Measurements from ENCODE around the gene CNOT4.
"Not testable (repeated sequence)": the region's sequence is repeated elsewhere in the genome, so short reads cannot be mapped to it uniquely, and the experiment has no call there.

CNOT4 gene

DNA sequence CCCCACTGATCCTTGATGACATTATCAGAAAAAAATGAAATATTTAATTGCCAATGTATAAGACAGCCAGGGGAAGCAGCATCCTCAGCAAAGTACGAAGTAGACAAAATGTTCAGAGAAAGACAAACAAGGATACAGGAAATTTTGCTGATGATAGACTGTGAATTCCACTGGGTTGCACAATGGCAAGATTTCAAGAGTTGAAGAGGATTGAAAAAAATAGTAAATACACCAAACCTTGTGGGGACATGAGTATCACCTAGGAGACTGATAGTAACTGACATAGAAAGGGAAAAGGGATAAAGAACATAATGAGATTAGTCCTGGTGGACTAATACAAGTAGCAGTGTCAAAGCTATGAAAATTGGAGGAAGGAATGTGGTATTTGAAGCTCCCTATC is 16.5 kb downstream of the CNOT4 start:
- DNase-seq (ENCODE audit: insufficient read length, low spot score) (no peak), FAIRE-seq (no peak)
- no peak for TF ChIP-seq POLR2A (IDR thresholded peaks at IDR 0.05; ENCODE audit: low read depth, low read length)

GRCh38 chr7:135492151-135492550 is 17.8 kb downstream of the CNOT4 start:
- FAIRE-seq (no peak), DNase-seq (ENCODE audit: insufficient read length, low spot score) (no peak)
- no peak for TF ChIP-seq POLR2A (IDR thresholded peaks at IDR 0.05; ENCODE audit: low read depth, low read length)

DNA sequence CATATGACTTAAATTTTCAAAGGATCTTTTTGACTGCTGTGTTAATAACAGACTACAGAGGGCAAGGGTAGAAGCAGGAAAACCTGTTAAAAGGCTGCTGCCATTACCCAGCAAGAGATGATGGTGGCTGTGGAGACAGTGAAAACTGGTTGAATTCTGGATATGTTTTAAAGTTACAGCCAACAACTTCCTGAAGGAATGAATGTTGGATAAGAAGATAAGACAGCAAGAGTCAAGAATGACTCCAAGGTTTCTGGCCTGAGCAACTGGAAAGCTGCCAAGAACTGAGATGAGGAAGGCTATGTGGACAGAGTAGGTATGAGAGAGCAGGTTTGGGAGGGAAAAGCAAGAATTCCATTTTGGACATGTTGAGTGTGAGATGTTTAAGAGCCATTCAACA is 19.1 kb downstream of the CNOT4 start:
- FAIRE-seq, result no peak

GRCh38 chr7:135489791-135490190 is 20.1 kb downstream of the CNOT4 start:
- FAIRE-seq (no peak), DNase-seq (ENCODE audit: insufficient read length, low spot score) (no peak)
- no peak for TF ChIP-seq POLR2A (IDR thresholded peaks at IDR 0.05; ENCODE audit: low read depth, low read length)

More for the DNA sequence above, 19.1 kb downstream of the CNOT4 start:
- TF ChIP-seq POLR2A (IDR thresholded peaks at IDR 0.05; ENCODE audit: low read depth, low read length), result no peak
- DNase-seq (ENCODE audit: insufficient read length, low spot score), result no peak

DNA sequence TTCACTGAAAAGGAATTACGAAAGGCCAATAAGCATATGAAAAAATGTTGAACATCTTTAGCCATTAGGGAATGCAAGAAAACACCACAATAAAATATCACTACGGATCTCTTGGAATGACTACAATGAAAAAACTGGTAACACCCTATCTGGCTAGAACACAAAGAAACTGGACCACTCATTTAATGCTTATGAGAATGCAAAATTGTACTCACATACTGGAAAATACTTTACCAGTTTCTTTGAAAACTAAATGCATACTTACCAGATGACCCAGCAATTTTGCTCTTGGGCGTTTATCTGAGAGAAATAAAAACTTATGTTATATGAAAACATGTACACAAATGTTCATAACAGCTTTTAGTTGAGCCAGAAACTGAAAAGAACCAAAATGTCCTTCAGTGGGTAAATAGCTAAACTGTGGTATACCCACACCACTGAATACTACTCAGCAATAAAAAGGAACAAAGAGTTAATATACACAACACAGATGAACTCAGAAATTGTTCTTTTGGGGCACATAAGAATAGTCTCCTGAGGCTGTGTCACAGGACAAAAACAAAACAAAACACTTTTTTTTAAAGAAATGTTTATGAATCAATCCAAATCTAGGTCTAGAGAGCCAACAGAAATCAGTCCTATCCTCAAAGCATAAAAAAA is 23.5 kb downstream of the CNOT4 start:
- no peak for DNase-seq (ENCODE audit: insufficient read length, low spot score)
- TF ChIP-seq POLR2A (IDR thresholded peaks at IDR 0.05; ENCODE audit: low read depth, low read length), result no peak
- FAIRE-seq, result no peak

DNA sequence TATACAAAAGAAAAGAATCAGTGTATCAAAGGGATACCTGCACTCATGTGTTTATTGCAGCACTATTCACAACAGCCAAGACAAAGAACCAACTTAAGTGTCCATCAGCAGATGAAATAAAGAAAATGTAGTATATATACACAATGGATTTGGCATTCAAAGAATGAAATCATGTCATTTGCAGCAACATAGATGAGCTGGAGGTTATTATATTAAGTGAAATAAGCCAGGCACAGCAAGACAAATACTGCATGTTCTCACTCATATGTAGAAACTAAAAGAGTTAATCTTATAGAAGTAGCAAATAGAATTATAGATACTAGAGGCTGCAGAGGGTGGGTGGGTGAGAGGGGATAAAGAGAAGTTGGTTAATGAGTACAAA is 28.3 kb downstream of the CNOT4 start:
- TF ChIP-seq POLR2A (IDR thresholded peaks at IDR 0.05; ENCODE audit: low read depth, low read length), result no peak
- FAIRE-seq (no peak), DNase-seq (ENCODE audit: insufficient read length, low spot score) (no peak)

GRCh38 chr7:135480966-135481597 is 28.8 kb downstream of the CNOT4 start:
- DNase-seq (ENCODE audit: insufficient read length, low spot score) (no peak), FAIRE-seq (no peak)
- no peak for TF ChIP-seq POLR2A (IDR thresholded peaks at IDR 0.05; ENCODE audit: low read depth, low read length)

DNA sequence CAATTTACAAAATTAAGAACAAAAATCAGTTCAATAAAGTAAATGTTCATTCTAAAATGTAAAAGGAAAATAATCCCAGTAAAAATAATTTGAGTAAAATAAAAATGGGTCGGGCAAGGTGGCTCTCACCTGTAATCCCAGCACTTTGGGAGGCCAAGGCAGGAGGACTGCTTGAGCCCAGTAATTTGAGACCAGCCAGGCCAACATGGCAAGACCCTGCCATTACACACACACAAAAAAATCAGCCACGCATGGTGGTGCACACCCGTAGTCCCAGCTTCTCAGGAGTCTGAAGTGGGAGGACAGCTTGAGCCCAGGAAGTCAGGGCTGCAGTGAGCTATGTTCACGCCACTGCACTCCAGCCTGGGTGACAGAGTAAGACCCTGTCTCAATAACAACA is 34.4 kb downstream of the CNOT4 start:
- no peak for TF ChIP-seq POLR2A (IDR thresholded peaks at IDR 0.05; ENCODE audit: low read depth, low read length)
- FAIRE-seq (no peak), DNase-seq (ENCODE audit: insufficient read length, low spot score) (no peak)

DNA sequence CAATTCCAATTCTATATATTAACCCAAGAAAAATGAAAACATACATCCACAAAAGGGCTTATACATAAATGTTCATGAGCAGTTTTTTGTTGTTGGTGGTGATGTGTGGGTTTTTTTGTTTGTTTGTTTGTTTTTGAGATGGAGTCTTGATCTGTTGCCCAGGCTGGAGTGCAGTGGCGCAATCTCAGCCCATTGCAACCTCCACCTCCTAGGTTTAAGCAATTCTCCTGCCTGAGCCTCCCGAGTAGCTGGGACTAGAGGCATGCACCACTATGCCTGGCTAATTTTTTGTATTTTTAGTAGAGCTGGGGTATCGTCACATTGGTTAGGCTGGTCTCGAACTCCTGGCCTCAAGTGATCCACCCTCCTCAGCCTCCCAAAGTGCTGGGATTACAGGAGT is 40.2 kb downstream of the CNOT4 start:
- not testable (repeated sequence) for FAIRE-seq; DNase-seq (ENCODE audit: insufficient read length, low spot score)

- FAIRE-seq (no peak), DNase-seq (ENCODE audit: insufficient read length, low spot score) (no peak)
- TF ChIP-seq POLR2A (IDR thresholded peaks at IDR 0.05; ENCODE audit: low read depth, low read length), result no peak
Observed at GRCh38 chr7:135467207-135467711, 42.6 kb downstream of the CNOT4 start.

DNA sequence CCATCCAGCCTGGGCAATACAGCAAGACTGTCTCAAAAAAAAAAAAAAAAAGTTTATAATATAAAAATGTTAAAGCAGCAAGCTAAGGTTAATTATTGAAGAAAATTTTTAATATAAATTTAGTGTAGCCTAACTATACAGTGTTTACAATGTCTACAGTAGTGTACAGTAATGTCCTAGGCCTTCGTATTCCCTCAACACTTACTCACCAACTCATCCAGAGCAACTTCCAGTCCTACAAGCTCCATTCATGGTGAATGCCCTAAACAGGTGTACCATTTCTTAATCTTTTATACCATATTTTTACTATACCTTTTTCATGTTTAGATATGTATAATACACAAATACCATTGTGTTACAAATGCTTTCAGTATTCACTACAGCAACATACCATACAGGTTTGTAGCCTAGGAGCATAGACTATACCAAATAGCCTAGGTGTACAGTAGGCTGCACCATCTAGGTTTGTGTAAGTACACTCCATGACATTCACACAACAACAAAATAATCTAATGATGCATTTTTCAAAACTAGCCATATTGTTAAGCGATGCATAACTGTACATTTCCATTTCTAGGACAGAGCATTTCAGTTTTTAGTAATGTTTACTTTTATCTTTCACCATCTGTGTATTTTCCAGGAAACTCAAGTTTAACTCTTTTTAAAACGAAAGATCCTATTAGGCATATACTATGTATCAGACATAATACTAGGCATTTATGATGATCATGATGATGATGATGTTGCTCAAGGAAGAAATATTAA is 43.3 kb downstream of the CNOT4 start:
- TF ChIP-seq POLR2A (IDR thresholded peaks at IDR 0.05; ENCODE audit: low read depth, low read length), result no peak
- no peak for FAIRE-seq
- DNase-seq (ENCODE audit: insufficient read length, low spot score), result no peak

- no peak for DNase-seq (ENCODE audit: insufficient read length, low spot score)
- TF ChIP-seq POLR2A (IDR thresholded peaks at IDR 0.05; ENCODE audit: low read depth, low read length), result no peak
- no peak for FAIRE-seq
Observed at GRCh38 chr7:135463908-135464307, 46.0 kb downstream of the CNOT4 start.

- DNase-seq (ENCODE audit: insufficient read length, low spot score), result no peak
- FAIRE-seq, result no peak
- TF ChIP-seq POLR2A (IDR thresholded peaks at IDR 0.05; ENCODE audit: low read depth, low read length), result no peak
Observed at GRCh38 chr7:135459951-135460567, 49.8 kb downstream of the CNOT4 start.

DNA sequence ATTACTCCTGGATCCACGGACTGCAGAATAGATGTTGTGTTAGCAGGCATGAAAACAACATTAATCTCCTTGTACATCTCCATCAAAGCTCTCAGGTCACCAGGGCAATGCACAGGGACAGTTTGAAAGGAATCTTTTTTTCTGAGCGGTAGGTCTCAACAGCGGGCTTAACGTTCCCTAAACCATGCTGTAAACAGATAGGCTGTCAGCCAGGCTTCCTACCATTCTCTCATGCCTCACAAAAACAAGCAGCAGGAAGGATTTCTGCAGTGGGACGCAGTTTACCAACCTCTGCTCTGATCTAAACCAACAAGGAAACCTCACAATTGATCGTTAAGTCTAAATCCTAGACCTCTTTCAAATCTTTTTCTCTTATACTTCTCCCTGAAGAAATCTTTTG is 50.8 kb downstream of the CNOT4 start:
- DNase-seq (ENCODE audit: insufficient read length, low spot score), result no peak
- no peak for FAIRE-seq
- TF ChIP-seq POLR2A (IDR thresholded peaks at IDR 0.05; ENCODE audit: low read depth, low read length), result no peak
